ENCODE results near the gene DLST.

- TF ChIP-seq CTCF (IDR thresholded peaks at IDR 0.05) (no peak), RAD21 (IDR thresholded peaks at IDR 0.05; ENCODE audit: low read length) (no peak), GABPA (IDR thresholded peaks at IDR 0.05; ENCODE audit: low read depth) (no peak)
Measured at GRCh38 chr14:74856366-74856765, 25.4 kb upstream of the DLST start.
